Left colon (tissue), 2 donors: ENCODE data around the gene LDB2. TPM values are rescaled to one million over a fixed set of nuclear protein-coding genes. Genes with fewer than 3 reads are reported as not detected.

Experiments used
- ATAC-seq: fragments of 200-7000 bp; cut with Tn5 transposase; one replicate; pipeline ENCODE4 v1.9.1; 2020; ENCODE audit warnings: mild to moderate bottlenecking, moderate library complexity
- DNase-seq, 2 donors: peaks; one replicate each; pipeline ENCODE4 v3.0.0-alpha.2; 2020
- intact Hi-C, 2 donors: fragments of 100-400 bp; cut with DNase I in 1 of 2; cut with micrococcal nuclease in 1 of 2; formaldehyde crosslinking; loops; one replicate each; pipeline versions ENCODE4 v1.11.2 to v1.14.0; 2022; cut with DNase I, micrococcal nuclease
- total RNA-seq, 2 donors: library from RNA; stranded (reverse); fragmentation: NEBNext Ultra II Directional; extraction: Animal tissue kit (Norgen Biotek cat#: 25700); gene quantifications; one replicate each; pipeline ENCODE4 v1.2.1, GENCODE V29; 2021
- donor health status: DM: no; HTN: no; CAD: no.
- donor health status: DM: yes; HTN: yes; CAD: no.

The LDB2 gene
- total RNA-seq, 2 donors from 2014 or later, result 3.1 to 6.9 TPM

- intact Hi-C loops, result no loop called here
- DNase-seq (no peak), ATAC-seq (no peak)
Observed at GRCh38 chr4:16505726-16506125, 392.7 kb downstream of the LDB2 start.

DNA sequence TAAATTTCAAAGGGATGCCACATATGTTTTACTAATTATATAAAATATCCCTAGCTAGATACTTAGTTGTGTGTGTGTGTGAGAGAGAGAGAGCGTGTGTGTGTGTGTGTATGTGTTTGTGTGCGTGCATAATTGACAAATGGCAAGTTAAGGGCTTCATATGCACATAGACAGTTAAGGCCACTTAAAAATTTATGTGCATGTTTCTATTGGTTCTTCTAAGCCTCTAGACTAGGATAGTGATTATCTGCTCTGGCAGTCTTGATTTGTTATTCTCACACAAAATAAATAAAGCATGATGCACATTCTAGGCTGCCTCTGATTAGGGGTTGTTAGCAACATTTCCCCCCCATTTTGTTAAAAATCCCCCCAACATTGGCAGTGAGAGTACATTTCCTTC lies 393.2 kb downstream of the LDB2 start:
- no peak for DNase-seq
- intact Hi-C loops, result no loop called here
- no peak for ATAC-seq

DNA sequence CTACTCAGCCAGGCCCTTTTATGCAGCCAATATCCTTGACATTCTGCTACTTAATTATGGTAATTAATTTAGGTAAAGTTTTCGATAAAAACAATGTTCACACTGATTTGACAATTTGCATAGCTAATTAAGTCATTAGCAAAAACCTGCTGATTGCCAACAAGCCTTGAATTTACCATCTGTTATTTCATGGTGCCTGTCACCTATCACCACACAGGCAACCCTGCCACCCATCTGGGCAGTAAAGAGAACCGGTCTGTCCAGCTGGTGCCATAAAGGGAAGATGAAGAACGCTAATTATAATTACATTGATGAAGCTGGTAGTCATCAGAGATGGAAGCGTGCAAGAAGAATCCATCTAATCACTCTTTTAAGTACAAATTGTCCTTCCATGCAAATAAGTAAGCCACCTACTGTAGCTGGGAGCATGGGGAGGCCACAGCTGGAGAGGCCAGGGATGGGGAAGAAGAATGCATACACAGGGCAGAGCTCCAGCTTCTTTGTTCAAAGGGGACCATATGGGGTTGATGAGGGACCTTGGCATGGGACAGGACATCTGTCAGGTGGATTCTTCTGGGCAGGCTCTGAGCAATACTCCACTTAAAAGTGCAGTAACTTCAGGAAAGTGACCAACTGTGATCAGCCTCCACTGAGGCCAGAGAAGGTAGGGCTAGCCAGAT lies 394.9 kb downstream of the LDB2 start:
- intact Hi-C loops, result no loop called here
- DNase-seq, result no peak
- ATAC-seq, result no peak

- ATAC-seq (no peak), DNase-seq (no peak)
- intact Hi-C loops, result no loop called here
Observed at GRCh38 chr4:16498978-16499377, 399.5 kb downstream of the LDB2 start.

DNA sequence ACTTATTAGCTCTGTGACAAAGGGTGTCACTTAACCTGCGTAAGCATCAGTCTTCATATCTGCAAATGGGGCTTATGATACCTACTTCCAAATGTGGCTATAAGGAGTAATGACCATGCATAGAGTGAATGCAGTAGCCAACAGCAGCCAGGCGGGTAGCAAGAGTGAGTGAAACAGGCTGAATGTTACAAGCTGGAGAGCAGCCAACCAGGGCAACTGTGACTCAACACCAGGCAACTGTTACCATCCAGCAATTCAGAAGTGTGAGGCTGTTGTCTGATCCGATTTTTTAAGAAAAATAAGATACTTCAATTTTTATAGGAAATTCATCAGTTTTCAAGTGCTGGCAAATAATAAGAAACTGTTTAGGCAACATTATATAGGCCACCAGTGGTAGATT lies 401.9 kb downstream of the LDB2 start:
- intact Hi-C loops, result no loop called here
- DNase-seq, result no peak
- no peak for ATAC-seq

DNA sequence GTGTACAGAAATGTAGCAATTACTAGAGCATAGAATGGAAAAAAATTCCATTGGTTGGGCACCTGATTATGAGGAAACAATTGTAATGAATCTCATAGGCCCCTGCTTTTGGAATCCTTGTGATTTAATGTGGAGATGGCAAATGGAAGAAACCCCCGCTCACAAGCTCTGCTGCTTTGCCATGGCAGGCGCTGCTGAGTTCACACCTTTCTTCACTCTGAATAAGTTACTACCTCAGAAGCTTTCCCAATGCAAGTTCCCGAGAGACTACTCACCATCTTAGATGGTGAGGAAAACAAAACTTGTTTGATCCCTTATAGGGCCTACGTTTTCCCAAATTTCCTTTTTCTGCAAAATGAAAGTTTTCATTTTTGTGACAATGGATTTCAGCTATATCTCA lies 405.6 kb downstream of the LDB2 start:
- ATAC-seq, result no peak
- no peak for DNase-seq
- intact Hi-C loops, result no loop called here

GRCh38 chr4:16489226-16489625 lies 409.2 kb downstream of the LDB2 start:
- intact Hi-C loops, result no loop called here
- ATAC-seq, result no peak
- no peak for DNase-seq

GRCh38 chr4:16488084-16488483 lies 410.4 kb downstream of the LDB2 start:
- intact Hi-C loops, result no loop called here
- DNase-seq (no peak), ATAC-seq (no peak)

DNA sequence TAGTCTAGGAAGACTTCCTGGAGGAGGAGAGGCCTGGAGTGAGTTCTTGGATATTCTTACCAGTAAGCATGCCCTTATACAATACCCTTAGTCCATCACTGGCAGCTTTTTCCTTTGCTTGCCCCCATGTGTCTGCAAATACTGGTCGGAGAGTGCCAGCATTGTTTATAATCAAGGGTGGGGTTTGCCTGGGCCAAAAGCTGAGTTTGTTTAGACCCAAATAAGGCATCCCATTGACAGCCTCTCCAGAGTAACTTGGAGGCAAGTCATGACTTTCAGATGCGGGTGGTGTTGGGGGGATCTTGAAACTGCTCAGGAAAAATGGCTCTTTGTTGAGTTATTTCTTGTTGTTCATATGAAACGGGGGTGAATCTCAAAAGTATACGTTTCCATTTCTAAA lies 413.7 kb downstream of the LDB2 start:
- ATAC-seq (no peak), DNase-seq (no peak)
- intact Hi-C loops, result no loop called here

GRCh38 chr4:16483540-16483939 lies 414.9 kb downstream of the LDB2 start:
- intact Hi-C loops, result no loop called here
- DNase-seq (no peak), ATAC-seq (no peak)

GRCh38 chr4:16480011-16480410 lies 418.4 kb downstream of the LDB2 start:
- intact Hi-C loops, result no loop called here
- DNase-seq (no peak), ATAC-seq (no peak)

- intact Hi-C loops, result no loop called here
- no peak for ATAC-seq
- DNase-seq, result no peak
Observed at GRCh38 chr4:16472537-16472936, 425.9 kb downstream of the LDB2 start.

DNA sequence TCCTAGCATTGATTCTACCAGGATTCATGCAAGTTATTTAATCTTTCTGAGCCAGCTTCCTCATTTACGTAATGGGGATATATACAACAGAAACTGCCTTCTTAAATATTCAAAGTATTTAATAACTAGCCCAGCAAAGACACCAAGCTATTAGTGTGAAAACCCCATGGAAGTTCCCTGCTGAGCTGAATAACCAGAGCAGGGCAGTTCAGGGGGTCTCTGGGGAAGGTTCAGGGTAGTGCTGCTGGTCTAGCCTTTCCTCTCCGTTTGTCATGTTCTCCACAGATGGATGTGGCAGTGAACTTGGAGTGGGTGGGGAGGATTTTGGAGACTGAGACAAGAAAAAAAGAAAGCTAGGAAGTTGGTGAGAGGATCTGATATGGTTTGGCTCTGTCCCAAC lies 431.4 kb downstream of the LDB2 start:
- DNase-seq (no peak), ATAC-seq (no peak)
- intact Hi-C loops, result no loop called here

- no peak for DNase-seq
- intact Hi-C loops, result no loop called here
- ATAC-seq, result no peak
Observed at GRCh38 chr4:16466581-16466980, 431.9 kb downstream of the LDB2 start.

- no peak for ATAC-seq
- intact Hi-C loops, result no loop called here
- no peak for DNase-seq
Observed at GRCh38 chr4:16464651-16465050, 433.8 kb downstream of the LDB2 start.

DNA sequence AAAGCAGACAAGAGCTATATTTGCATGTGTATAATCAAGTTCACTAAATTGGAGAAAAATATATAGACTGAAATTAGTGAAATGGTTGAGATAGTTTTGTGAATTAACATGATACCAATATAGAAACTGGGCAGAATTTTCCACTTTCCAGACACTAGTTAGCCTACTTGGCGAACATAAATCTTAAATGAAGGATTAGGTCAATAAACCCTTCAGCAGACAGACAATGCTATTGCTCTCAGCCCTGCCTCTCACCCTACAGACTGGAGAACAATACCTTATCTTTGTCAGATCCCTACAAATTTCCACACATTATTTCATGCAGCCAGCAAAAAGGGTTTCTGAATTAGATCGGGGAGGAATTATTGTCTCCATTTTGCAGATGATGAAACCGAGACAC lies 435.8 kb downstream of the LDB2 start:
- ATAC-seq, result no peak
- intact Hi-C loops, result no loop called here
- DNase-seq, result no peak

DNA sequence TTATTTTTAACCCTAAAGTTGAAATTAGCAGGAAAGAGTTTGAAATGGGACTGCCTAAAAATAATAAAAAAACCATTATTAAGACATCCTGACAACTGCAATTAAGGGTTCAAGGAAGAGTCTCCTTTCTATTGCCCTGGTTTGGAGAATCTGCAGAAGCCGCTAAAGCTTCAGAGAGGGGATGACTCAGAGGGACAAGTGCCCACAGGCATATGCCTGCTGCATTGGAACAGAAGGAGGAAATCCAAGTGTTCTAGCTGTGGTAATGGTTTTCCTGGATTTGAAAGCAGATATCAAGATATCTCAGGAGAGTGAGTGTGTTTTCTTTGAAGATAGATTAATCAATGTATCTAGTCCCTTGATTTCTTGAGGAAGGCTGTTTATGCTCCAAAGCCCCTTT lies 437.1 kb downstream of the LDB2 start:
- ATAC-seq, result no peak

GRCh38 chr4:16457944-16458343 lies 440.5 kb downstream of the LDB2 start:
- DNase-seq, result no peak
- ATAC-seq, result no peak
- intact Hi-C loops, result no loop called here

More for the DNA sequence above, 437.1 kb downstream of the LDB2 start:
- intact Hi-C loops, result no loop called here
- no peak for DNase-seq
